ENCODE measurements around the gene NUDT22. TPM values are rescaled to one million over a fixed set of nuclear protein-coding genes. Genes with fewer than 3 reads are reported as not detected.

The NUDT22 gene
- total RNA-seq, 1 experiment from 2014 or later: 31.9 TPM

- Mint-ChIP-seq H3K4me1 (ENCODE audit: low read depth, unreplicated experiment) (no peaks in the 10 kb centered on the region), H3K27ac (ENCODE audit: unreplicated experiment) (no peak overlapping the region), H3K9me3 (ENCODE audit: unreplicated experiment) (no peaks in the 10 kb centered on the region), H3K27me3 (ENCODE audit: insufficient read depth, unreplicated experiment) (no peaks in the 10 kb centered on the region), H3K4me3 (ENCODE audit: unreplicated experiment) (no peak overlapping the region), H3K36me3 (ENCODE audit: insufficient read depth, unreplicated experiment) (peaks cover 7% of the 10 kb centered on the region)
- H3K9me3 ChIP-seq: no peaks in the 10 kb centered on the region
- intact Hi-C loops (cut with micrococcal nuclease; ENCODE audit: unreplicated experiment): no loop called here
- ChIA-PET POLR2A (no interaction called here), CTCF (no interaction called here)
- H3K36me3 ChIP-seq (ENCODE audit: control insufficient read depth, insufficient read depth, low read length): no peaks in the 10 kb centered on the region; the same call in 1 of the 2 replicates
- no TSS peak for BruUV-seq (replicated peaks)
- no peak for TF ChIP-seq CTCF (IDR thresholded peaks at IDR 0.05; ENCODE audit: insufficient read depth in 1 of 2, low read depth in 1 of 2, low read length in 1 of 2, severe bottlenecking in 1 of 2, unreplicated experiment in 1 of 2)
- H3K4me3 ChIP-seq (ENCODE audit: low read depth, low read length): no peak overlapping the region
- H3K27me3 ChIP-seq (replicated peaks; ENCODE audit: control insufficient read depth, insufficient read depth, low read length): no peaks in the 10 kb centered on the region
- peaks cover 5% of the 10 kb centered on the region; the same call in 1 of the 2 replicates for H3K4me1 ChIP-seq
- no peak for DNase-seq
Measured at GRCh38 chr11:64220798-64221197, 5.3 kb upstream of the NUDT22 start.

GRCh38 chr11:64222651-64223000, 3.4 kb upstream of the NUDT22 start:
- H3K9me3 Mint-ChIP-seq (ENCODE audit: unreplicated experiment): no peaks in the 10 kb centered on the region
- TF ChIP-seq CTCF (IDR thresholded peaks at IDR 0.05; ENCODE audit: insufficient read depth in 1 of 2, low read depth in 1 of 2, low read length in 1 of 2, severe bottlenecking in 1 of 2, unreplicated experiment in 1 of 2): no peak
- no peak for DNase-seq
- Histone ChIP-seq H3K4me1 (peaks cover 14% of the 10 kb centered on the region), H3K27me3 (replicated peaks; ENCODE audit: control insufficient read depth, insufficient read depth, low read length) (no peaks in the 10 kb centered on the region), H3K9me3 (no peaks in the 10 kb centered on the region), H3K36me3 (ENCODE audit: control insufficient read depth, insufficient read depth, low read length) (no peaks in the 10 kb centered on the region; the same call in 1 of the 2 replicates), H3K4me3 (ENCODE audit: low read depth, low read length) (no peak overlapping the region)
- no peaks in the 10 kb centered on the region for H3K27me3 Mint-ChIP-seq (ENCODE audit: insufficient read depth, unreplicated experiment)
- no peak overlapping the region for H3K4me3 Mint-ChIP-seq (ENCODE audit: unreplicated experiment)
- intact Hi-C loops (cut with micrococcal nuclease; ENCODE audit: unreplicated experiment): no loop called here
- no TSS peak for BruUV-seq (replicated peaks)
- H3K27ac Mint-ChIP-seq (ENCODE audit: unreplicated experiment): no peak overlapping the region
- ChIA-PET CTCF (interaction anchor here (0.6 kb wide), 1 partner anchor 19 kb away, joined by 8 read pairs; no protein-coding TSS in a partner anchor), POLR2A (no interaction called here)
- H3K36me3 Mint-ChIP-seq (ENCODE audit: insufficient read depth, unreplicated experiment): peaks cover 13% of the 10 kb centered on the region
- H3K4me1 Mint-ChIP-seq (ENCODE audit: low read depth, unreplicated experiment): no peaks in the 10 kb centered on the region

- H3K9me3 Mint-ChIP-seq (ENCODE audit: unreplicated experiment): no peaks in the 10 kb centered on the region
- Histone ChIP-seq H3K36me3 (ENCODE audit: control insufficient read depth, insufficient read depth, low read length) (no peaks in the 10 kb centered on the region; the same call in 1 of the 2 replicates), H3K9me3 (no peaks in the 10 kb centered on the region), H3K27me3 (replicated peaks; ENCODE audit: control insufficient read depth, insufficient read depth, low read length) (no peaks in the 10 kb centered on the region), H3K4me3 (ENCODE audit: low read depth, low read length) (no peak overlapping the region), H3K4me1 (peaks cover 14% of the 10 kb centered on the region)
- H3K4me1 Mint-ChIP-seq (ENCODE audit: low read depth, unreplicated experiment): no peaks in the 10 kb centered on the region
- H3K27me3 Mint-ChIP-seq (ENCODE audit: insufficient read depth, unreplicated experiment): no peaks in the 10 kb centered on the region
- no peak overlapping the region for H3K27ac Mint-ChIP-seq (ENCODE audit: unreplicated experiment)
- peaks cover 13% of the 10 kb centered on the region for H3K36me3 Mint-ChIP-seq (ENCODE audit: insufficient read depth, unreplicated experiment)
- DNase-seq: no peak
- ChIA-PET CTCF (interaction anchor here (0.6 to 1.1 kb wide), 2 partner anchors 18 to 37 kb away, joined by 3 to 8 read pairs; partner anchors contain the start of gene STIP1), POLR2A (no interaction called here)
- BruUV-seq (replicated peaks): no TSS peak
- TF ChIP-seq CTCF (IDR thresholded peaks at IDR 0.05; ENCODE audit: insufficient read depth in 1 of 2, low read depth in 1 of 2, low read length in 1 of 2, severe bottlenecking in 1 of 2, unreplicated experiment in 1 of 2): no peak
- no peak overlapping the region for H3K4me3 Mint-ChIP-seq (ENCODE audit: unreplicated experiment)
- intact Hi-C loops (cut with micrococcal nuclease; ENCODE audit: unreplicated experiment): no loop called here
Measured at GRCh38 chr11:64223001-64223651, 2.9 kb upstream of the NUDT22 start.

Data from Caco-2 (cell line).